Measurements from ENCODE around the gene C9orf152.
A peak's percentile ranks its signal among the peaks of the same experiment; 100 is the strongest.
"Not testable (repeated sequence)": the region's sequence is repeated elsewhere in the genome, so short reads cannot be mapped to it uniquely, and the experiment has no call there.

The C9orf152 gene

DNA sequence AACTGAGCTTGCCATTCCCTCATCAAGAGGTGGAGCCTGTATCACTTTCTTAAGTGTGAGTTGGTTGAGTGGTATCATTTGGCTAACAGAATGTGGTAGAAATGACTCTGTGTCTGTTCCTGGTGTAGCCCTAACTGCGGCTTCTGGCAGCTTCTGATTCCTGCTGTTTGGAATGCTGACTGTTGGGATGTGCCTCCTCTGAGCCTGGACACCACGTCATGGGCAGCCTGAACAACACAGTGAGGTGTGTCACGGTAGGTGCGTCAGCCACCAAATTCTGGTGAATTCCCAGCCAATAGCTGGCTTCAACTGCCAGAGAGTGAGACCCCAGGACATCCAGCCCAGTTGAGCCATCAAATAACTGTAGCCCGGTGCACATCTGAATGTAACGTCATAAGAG, 6.1 kb upstream of the C9orf152 start:
- no peak for DNase-seq

DNA sequence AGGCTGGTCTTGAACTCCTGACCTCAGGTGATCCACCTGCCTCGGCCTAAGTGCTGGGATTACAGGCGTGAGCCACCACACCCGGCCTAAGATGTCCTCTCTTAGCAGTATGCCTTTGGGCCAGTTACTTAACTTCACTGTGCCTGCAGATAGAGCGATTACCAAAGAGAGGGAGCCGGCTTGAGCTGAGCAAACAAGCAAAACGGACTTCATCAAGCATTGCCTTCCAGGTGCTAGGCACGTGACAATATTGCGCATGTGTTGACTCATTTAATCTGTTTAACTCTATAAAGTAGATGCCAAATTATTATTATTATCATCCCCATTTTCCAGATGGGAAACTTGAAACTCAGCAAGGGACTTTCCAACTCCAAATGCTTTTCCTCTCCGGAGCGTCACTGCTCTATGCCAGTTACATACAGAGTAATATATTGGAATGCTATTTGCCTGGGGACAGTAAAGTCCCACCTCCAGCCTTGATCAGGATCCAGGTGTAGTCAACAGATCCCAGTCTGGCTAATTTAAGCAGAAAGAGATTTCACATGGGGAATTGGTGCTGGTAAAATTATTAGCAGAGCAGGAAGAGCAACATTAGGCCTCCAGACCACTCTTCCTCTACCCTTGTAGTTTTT, 5.6 kb upstream of the C9orf152 start:
- no peak for DNase-seq

DNA sequence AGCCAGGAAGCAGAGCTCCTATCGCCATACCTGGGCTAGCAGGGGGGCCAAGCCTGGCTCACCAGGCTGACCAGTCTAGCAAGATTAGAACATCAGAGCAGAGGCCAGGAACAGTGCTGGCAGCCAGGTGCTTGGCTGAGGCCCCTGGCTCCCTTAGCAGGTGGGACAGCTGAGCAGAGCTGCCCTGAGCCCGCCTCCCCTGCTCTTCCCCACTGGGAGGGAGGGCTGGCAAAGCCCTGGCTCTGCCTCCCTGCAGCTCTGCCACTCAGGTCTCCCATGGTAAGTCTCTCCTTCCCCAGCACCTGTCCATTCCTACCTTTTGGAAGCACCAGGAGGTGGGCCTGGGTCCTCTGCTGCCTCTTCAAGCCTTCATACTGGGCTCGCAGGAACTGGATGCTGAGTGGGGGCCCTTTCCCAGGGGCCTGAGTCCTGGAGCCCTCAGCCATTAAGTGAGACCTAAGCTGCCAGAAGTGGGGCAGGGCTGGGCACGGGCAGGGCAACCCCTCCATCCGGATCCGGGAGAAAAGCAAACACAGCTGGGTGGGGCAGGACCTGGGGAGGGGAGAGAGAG, 803 bp downstream of the C9orf152 start:
- DNase-seq, result no peak

DNA sequence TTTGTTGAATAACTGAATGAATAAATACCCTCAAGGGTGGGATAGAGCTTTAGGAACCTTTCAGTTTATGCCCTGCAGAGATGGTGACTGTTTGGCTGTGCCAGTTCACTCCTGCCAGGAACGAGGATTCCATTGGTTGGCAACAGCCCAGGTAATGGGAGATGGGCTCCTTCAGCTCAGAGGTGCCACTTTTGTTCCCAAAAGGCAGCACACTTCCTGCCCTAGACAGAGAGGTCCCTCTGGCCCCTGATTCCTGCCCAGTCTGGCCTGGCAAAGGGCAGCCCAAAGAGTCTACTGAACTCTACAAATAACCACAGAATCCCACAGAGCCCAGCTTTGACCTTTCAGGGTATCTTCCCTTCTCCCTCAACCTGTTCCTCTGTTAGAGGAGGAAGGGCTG, 1.6 kb downstream of the C9orf152 start:
- DNase-seq, result no peak

DNA sequence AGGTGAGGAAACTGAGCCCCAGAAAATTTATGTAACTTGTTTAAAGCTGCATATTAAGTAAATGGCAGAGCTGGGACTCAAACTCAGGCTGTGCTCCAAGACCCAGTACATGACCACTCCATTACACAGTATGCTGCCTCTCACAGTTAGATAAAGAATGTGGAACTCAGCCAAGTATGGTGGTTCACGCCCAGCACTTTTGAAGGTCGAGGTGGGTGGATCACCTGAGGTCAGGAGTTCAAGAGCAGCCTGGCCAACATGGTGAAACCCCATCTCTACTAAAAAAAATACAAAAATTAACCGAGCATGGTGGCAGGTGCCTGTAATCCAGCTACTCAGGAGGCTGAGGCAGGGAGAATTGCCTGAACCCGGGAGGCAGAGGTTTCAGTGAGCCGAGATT, 2.3 kb downstream of the C9orf152 start:
- not testable (repeated sequence) for DNase-seq

DNA sequence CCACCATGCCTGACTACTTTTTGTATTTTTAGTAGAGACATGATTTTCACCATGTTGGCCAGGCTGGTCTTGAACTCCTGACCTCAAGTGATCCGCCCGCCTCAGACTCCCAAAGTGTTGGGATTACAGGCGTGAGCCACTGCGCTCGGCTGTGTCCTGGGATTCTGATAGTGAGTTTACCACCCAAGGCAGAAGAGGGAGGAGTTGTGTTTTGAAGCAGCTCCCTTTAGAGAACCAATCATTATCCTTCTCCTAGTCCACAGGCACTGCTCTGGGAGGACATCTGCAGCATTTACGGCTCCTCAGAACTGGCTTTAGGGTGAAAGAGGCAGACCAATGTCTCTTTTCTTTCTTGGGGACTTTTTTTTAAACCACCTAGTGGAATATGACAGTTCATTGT, 5.7 kb downstream of the C9orf152 start:
- no peak for DNase-seq

DNA sequence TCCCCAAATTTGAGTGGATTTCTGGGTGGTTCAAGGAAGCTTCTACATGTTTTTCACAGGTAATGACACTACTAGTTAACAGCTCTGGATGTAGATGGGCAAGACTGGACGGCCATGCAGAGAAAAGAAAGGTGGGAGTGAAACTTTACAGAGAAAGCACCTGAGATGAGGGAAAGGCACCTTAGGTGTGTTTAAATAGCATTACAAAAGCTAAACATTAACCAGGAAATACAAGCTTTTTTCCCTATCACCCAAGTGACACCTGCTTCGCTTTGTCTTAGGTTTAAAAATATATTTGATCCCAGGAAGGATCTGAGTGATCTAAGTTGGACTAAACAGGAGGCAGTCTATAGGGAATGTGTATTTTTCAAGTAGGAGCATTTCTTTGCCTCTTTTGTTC, 8.3 kb downstream of the C9orf152 start:
- DNase-seq, result no peak

DNA sequence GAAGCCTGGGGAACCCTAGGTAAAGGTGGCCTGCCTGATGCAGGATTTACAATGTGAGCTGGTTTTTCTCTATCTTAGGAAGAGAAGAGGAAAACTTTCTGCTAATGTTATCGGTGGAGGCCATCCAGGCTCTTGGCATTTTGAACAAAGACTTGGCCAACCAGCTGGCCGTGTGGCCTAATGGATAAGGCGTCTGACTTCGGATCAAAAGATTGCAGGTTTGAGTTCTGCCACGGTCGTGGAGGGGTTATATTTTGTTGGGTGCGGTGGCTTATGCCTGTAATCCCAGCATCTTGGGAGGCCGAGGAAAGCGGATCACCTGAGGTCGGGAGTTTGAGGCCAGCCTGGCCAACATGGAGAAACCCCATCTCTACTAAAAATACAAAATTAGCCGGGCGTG, 9.6 kb downstream of the C9orf152 start:
- no peak for DNase-seq

DNA sequence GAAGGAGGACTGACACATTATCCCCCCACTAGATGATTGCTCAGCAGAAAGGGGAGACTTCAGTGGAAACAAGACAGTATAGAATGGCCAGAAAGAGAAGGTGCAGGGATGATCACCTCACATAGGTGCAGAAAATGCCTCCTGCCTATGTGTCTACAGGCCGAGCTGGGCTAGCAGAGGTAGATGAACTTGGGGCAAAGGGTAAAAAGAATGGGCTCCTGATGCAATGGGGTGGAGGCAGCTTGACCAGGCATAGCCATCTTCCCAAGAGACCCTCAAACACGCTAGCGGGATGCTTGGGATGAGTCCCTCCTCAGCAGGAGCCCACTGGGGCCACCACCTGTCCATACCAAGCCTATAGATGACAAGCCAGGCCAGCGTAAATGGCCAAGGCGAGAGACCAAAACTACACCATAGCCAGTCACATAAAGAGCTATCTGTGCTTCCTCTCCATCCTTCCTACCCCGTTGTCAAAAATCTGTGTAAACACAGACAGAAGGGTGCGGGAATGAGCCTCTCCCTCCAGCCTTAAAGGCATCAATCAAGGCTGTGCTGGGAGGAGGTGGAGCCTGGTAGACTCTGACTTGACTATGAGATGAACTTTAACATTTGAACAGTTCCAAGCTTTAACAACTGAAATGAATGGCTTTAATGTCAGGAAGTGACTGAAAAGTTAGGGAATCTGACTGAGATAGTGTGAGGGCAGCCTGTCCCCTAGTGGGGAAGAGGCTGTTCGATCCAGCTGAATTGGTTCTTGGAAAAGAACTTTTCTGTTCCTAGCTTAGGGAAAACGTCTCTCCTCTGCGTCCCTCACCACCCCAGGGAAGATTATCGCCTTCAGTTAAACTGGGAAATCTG, 10.4 kb downstream of the C9orf152 start:
- no peak for DNase-seq

DNA sequence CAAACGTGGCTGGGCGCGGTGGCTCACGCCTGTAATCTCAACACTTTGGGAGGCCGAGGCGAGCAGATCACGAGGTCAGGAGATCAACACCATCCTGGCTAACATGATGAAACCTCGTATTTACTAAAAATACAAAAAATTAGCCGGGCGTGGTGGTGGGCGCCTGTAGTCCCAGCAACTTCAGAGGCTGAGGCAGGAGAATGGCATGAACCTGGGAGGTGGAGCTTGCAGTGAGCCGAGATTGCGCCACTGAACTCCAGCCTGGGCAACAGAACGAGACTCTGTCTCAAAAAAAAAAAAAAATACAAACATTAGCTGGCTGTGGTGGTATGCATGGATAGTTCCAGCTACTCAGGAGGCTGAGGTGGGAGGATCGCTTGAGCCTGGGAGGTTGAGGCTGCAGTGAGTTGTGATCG, 11.9 kb downstream of the C9orf152 start:
- DNase-seq, result not testable (repeated sequence)

DNA sequence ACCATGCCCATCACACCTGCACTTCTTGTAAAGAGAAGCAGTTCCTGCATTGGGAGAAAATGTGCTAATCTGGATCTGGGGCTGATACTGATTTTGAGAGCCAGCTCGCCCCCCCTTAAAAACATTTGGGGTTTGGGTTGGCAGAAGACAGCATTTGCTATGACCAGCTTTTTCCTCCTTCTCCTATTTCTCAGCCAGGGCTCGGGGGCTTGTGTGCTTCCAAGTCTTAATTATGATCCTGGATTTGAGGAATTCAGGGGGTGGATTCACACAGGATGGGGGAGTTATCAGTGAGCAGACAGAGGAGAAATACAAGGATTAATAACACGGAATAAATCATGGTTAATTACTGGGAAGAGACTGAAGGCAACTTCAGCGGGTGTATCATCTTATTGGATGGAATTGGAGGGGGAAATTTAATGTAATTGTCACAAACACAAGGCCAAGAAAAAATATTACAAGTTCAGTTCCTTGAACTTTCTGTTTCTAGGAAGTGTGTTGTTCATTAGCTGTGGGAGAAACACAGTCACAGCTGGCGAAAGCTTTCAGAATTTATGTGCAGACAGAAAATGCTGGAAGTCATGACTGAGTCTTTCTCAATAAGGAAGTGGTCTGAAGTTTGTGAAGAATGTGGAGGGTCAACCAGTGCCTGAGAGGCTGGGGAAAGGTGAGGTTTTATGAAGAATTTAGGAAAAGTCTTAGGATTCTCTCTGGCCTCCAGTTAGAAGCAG, 15.3 kb downstream of the C9orf152 start:
- no peak for DNase-seq

DNA sequence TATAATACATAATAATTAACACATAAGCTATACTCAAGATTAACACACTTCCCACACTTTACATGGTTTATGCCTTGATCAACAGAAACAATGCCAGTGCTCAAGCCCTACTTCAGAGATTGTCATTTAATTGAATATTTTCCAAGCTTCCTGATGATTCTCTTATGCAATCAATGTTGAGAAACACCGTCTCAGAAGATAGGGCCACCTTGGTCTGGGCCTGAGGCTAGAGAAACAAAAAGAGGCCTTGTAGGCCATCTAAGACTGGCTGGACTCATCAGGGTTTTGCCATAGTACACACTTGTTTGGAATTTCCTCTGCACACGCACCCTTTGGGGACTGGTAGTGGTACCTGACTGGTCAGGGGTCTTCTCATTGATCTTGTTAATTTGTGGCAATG, 16.3 kb downstream of the C9orf152 start:
- no peak for DNase-seq

DNA sequence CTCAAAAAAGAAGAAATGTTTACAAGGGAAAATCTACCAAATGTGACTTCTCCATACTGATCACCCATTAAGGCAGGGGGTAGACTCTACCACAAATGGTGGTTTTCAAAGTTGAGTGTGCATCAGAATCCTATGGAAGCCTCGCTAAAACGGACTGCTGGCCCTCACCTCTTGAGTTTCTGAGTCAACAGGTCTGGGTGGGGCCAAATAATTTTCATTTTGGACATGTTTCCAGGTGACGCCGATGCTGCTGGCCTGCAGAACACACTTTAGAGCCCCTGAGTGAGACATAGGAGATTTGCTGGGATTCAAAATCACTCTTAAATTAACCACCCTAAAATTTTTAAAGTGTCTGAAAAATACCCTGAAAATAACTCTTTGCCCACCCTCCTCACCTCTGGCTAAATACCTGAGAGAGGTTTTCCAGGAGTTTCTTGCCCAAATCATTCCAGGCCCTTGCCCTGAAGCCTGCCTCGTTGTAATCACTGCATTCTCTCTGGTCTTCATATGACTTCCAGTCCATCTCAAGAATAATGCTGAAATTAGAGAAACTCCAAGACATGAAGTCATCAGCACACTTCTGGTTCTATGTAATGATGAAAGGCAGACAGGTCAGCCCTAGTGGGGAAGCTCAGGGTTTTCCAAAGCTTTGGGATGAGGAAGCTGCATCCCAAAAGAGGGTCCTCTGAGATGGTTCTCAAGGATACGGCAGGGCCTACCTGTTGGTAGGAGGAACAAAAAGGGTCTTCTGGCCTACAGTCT, 18.2 kb downstream of the C9orf152 start:
- no peak for DNase-seq

DNA sequence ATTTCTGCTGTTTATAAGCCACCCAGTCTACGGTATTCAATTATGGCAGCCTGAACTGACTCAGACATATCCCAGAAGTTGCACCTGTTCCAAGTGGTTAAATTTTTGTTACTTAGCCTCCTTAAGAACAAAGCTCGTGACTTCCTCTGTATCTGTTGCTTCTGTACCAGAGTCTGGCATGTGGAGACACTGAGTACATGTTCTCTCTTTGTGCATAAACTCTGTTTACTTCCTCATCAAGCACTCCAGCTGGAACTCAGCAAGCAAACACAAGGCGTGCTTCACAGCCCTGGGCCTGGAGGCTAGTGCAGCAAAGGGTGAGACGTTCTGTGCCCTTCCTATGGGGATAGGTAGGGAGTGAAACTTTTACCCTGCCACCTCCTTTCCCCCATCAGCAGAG, 19.0 kb downstream of the C9orf152 start:
- DNase-seq, result no peak

DNA sequence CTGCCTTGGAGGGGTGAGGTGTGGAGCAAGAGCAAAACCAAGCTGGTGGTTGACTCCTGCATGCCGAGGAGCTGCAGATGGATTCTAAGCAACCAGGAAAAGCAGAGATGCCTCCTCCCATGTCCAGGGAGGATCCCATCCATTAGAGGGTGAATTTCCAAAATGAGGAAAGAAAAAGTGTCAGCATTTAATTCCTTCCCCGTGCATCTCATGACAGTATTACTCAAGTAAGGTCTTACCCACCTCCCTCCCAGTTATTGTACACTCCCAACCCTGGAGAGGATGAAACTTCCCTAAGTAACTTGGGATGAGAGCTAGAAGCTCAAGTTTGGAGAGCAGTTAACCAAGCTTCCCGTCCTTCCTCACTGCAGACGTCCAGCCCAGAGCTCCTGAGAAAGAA, 19.9 kb downstream of the C9orf152 start:
- DNase-seq, result no peak

DNA sequence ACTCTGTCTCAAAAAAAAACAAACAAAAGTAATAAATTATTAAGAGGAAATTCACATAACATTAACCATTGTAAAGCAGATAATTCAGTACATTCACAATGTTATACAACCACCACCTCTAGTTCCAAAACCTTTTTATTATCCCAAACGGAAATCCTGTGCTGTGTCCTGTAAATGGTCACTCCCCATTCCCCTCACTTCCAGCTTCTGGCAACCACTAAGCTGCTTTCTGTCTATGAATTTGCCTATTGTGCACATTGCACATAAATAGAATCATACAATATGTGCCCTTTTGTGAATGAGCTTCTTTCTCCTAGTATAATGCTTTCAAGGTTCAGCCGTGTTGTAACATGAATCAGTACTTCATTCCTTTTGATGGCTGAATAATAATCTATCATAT, 20.8 kb downstream of the C9orf152 start:
- DNase-seq, result no peak

DNA sequence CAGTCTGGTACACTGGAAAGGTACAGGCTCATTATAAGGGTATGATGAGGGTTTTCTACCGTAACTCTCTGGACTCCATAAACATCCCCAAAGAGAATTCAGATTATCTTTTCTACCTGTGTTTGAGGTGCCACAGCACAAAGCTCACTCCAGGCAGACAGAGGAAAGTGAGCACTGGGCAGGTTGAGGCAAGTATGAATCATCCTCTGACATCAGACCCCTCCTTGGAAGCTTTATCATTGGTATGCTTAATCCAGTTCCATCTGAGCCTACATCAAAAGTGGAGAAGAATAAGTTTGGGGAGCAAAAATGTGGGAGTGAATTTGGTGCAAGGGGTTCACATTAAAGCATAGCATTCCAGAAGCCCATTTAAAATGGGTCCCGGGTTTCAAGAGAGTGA, 21.7 kb downstream of the C9orf152 start:
- no peak for DNase-seq

DNA sequence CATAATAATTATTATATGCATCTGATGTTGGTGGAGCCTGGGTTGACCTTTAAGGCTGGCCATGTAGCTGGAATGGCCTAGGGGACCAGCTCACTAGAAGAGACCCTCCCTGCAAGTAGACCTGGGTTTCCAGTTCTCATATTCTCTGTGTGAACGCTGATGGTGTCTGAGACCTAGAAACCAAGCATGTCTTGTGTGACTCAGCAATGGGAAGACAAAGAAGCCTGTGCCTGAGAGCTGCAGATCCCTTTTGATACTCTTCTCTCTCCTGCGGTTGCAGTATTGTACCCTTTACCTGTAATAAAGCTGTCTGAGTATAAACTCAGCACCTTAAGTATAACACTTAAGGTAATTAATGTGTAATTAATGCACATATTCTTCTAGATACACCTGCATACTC, 22.2 kb downstream of the C9orf152 start:
- no peak for DNase-seq

DNA sequence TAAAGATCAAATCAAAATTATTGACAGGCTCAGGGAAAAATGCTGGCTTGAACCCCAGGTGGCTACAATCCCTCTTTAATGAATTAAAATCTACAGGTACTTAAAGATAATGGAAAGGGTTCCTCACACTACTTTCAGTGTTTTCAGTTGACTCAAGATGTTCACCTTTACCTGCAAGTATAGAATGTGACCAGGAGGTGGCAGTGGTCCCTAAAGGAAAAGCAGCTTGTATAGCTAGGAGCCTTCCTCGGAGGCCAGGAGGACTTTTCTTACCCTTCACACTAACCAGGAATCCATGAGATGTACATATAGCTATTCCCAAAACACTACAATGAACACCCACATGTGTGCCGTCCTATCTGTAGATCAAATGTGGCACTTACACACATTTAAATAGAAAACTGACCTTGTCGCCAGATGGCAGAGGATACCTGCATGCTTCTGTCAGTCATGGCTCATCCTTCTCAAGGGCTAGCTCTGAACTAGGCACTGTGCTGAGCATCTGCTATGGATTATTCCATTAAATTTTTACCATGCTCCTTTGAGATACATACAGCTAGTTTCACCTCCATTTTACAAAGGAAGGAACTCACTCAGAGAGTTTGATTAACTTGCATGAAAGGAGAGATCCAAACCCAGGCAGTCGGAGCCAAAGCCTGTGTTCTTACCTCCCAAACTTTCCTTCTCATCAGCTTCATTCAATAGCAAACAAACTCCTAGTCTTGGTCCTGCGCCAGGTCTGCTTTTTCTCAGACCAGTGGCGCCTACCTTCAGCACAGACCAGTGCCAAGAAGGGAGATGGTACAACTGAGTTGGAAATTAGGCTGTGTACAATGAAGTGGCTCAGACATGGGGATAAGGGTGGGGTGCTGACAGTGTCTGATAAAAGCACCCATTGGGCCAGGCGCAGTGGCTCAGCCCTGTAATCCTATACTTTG, 24.5 kb downstream of the C9orf152 start:
- peak; percentile 31 for DNase-seq

DNA sequence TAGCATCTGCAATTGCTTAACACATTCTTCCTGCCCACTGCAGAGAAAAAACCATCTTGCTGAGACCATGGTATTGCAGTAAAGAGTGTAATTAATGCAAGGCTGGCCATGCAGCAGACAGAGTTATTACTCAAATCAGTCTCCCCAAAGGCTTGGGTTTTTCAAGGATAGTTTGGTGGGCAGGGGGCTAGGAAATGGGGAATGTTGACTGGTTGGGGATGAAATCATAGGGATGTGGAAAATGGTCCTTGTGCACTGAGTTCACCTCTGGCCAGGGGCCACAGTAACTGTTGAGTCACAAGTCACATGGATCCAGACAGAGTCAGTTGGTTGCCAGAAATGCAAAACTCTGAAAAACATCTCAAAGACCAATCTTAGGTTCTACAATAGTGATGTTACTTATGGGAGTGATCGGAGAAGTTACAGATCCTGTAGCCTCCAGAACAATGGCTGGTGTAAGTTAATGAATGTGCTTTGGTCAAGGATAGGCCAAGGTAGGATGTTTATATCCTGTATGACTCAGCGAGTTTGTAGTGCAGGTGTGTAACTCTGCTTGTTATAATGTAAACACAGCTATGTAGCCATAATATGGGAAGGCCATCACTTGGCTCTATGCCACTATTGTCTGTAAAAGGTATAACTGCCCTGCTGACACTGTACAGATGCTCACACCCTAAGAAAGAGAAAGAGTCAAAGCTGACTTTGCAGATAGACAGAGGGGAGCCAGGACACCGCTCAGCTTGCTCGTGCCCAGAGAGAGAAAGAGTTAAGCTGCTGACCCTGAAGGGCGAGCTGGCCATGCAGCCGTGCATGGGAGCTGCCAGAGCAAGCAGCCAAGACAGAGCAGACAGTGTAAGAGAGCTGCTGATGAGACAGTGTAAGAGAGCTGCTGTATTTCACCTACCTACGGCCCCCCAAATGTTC, 27.2 kb downstream of the C9orf152 start:
- no peak for DNase-seq

DNA sequence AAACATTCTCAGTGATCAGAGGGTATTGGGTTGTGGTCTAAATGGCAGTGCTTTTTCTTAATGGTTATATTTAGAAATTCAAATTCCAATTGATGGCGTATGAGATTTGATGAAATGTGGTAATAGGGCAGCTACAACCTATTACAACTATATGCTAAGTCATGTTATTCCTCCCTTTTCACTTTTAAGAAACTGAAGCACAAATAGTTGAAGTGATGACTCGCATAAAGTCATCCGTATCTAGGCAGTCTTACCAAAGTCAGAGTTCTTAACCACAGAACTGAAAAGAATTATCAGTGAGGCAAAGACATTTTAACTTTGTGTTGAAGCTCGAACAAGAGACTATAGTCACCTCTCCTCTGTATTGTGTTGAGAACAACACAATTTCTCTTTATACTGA, 28.2 kb downstream of the C9orf152 start:
- DNase-seq, result no peak

Data from CD4-positive, alpha-beta T cell treated with Interferon gamma for 1 hour (primary cell).